ENCODE data around the gene PIK3R5. TPM values are rescaled to one million over a fixed set of nuclear protein-coding genes. Genes with fewer than 3 reads are reported as not detected.

The PIK3R5 gene
- total RNA-seq, 1 donor from 2014 or later, result 0.25 TPM

- TF ChIP-seq CTCF (IDR thresholded peaks at IDR 0.05; ENCODE audit: unreplicated experiment), result no peak
- no peaks in the 10 kb centered on the region for H3K9me3 Mint-ChIP-seq
- H3K27me3 Mint-ChIP-seq (ENCODE audit: low read depth), result peaks cover 46% of the 10 kb centered on the region
- no peak overlapping the region for H3K4me3 Mint-ChIP-seq
- no peak overlapping the region for H3K27ac Mint-ChIP-seq
- no peak for DNase-seq (ENCODE audit: low spot score in 2 of 2, unreplicated experiment in 2 of 2)
- peaks cover 12% of the 10 kb centered on the region for H3K4me1 Mint-ChIP-seq
- no peaks in the 10 kb centered on the region for H3K36me3 Mint-ChIP-seq
Observed at GRCh38 chr17:8870406-8871040, 95.0 kb downstream of the PIK3R5 start.

GRCh38 chr17:8869114-8869815, 96.2 kb downstream of the PIK3R5 start:
- Mint-ChIP-seq H3K36me3 (no peaks in the 10 kb centered on the region), H3K9me3 (no peaks in the 10 kb centered on the region), H3K27ac (no peak overlapping the region), H3K27me3 (ENCODE audit: low read depth) (peaks cover 41% of the 10 kb centered on the region), H3K4me3 (no peak overlapping the region), H3K4me1 (peaks cover 3% of the 10 kb centered on the region)
- TF ChIP-seq CTCF (IDR thresholded peaks at IDR 0.05; ENCODE audit: unreplicated experiment), result no peak
- DNase-seq (ENCODE audit: low spot score in 2 of 2, unreplicated experiment in 2 of 2), result no peak

GRCh38 chr17:8868529-8868951, 97.0 kb downstream of the PIK3R5 start:
- Mint-ChIP-seq H3K27me3 (ENCODE audit: low read depth) (peaks cover 34% of the 10 kb centered on the region), H3K4me1 (peaks cover 3% of the 10 kb centered on the region), H3K4me3 (no peak overlapping the region), H3K27ac (no peak overlapping the region), H3K9me3 (no peaks in the 10 kb centered on the region), H3K36me3 (no peaks in the 10 kb centered on the region)
- TF ChIP-seq CTCF (IDR thresholded peaks at IDR 0.05; ENCODE audit: unreplicated experiment), result no peak
- no peak for DNase-seq (ENCODE audit: low spot score in 2 of 2, unreplicated experiment in 2 of 2)

GRCh38 chr17:8868092-8868491, 97.4 kb downstream of the PIK3R5 start:
- peaks cover 34% of the 10 kb centered on the region for H3K27me3 Mint-ChIP-seq (ENCODE audit: low read depth)
- H3K4me1 Mint-ChIP-seq, result peaks cover under 1% of the 10 kb centered on the region
- no peak for DNase-seq (ENCODE audit: low spot score in 2 of 2, unreplicated experiment in 2 of 2)
- H3K27ac Mint-ChIP-seq, result no peak overlapping the region
- no peaks in the 10 kb centered on the region for H3K36me3 Mint-ChIP-seq
- H3K9me3 Mint-ChIP-seq, result no peaks in the 10 kb centered on the region
- no peak for TF ChIP-seq CTCF (IDR thresholded peaks at IDR 0.05; ENCODE audit: unreplicated experiment)
- H3K4me3 Mint-ChIP-seq, result no peak overlapping the region

GRCh38 chr17:8867361-8867981, 98.0 kb downstream of the PIK3R5 start, which contains the start of gene PIK3R6:
Gene PIK3R6 (minus strand): TSS chr17:8867674. CDS start chr17:8849794, 17,880 bp downstream.
- no peak for DNase-seq (ENCODE audit: low spot score in 2 of 2, unreplicated experiment in 2 of 2)
- Mint-ChIP-seq H3K4me3 (no peak within 1 kb of the TSS), H3K27ac (no peak within 1 kb of the TSS), H3K9me3 (no peaks in the 10 kb centered on the region), H3K27me3 (ENCODE audit: low read depth) (peaks cover 34% of the 10 kb centered on the region), H3K4me1 (no peaks in the 10 kb centered on the region), H3K36me3 (no peaks in the 10 kb centered on the region)
- no peak for TF ChIP-seq CTCF (IDR thresholded peaks at IDR 0.05; ENCODE audit: unreplicated experiment)

Measured in mesothelial cell of epicardium (in vitro differentiated cells).